Activated CD4-positive, alpha-beta T cell treated with anti-CD3 and anti-CD28 coated beads for 1 hour (primary cell): ENCODE measurements around the gene ENO4.

Experiments
- DNase-seq: peaks from one replicate; pipeline ENCODE4 v3.0.0-alpha.2; 2020

ENO4 gene

DNA sequence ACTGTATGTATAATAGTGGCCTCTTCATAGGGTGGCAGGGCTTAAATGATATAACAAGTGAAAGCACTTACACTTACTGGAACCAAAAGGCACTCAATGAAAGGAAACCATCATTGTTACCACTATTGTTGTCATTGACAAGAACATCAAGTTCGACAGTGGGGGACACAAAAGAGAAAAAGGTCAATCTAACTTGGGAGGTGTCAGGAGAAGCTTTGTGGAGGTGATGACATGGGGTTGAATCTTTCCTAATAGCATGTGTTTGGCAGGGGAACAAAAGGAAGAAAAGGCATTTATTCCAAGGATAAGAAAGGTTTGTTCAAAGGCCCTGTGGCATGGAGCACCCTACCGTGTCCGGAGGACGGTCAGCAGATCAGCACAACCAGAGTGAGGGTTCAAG, 18.2 kb upstream of the ENO4 start:
- DNase-seq = no peak

DNA sequence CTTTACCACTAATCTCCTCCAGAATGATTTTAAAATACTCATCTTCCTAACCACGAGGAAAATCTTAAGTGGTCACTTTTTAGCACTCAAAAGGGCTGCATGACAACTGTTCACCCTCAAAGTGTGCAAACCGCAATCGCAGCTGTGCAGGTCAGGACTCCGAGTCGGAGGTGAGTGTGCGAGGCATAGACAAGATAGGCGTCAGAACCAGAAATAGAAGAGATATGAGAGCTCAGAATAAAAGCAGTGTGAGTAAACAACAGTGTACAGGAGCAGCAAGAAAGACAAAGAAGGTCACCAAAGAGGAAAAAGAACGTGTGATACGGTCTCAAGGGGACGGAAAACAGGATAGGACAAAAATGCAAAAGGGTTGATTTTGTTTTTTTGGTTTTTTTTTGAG, 17.5 kb upstream of the ENO4 start:
- no peak for DNase-seq

DNA sequence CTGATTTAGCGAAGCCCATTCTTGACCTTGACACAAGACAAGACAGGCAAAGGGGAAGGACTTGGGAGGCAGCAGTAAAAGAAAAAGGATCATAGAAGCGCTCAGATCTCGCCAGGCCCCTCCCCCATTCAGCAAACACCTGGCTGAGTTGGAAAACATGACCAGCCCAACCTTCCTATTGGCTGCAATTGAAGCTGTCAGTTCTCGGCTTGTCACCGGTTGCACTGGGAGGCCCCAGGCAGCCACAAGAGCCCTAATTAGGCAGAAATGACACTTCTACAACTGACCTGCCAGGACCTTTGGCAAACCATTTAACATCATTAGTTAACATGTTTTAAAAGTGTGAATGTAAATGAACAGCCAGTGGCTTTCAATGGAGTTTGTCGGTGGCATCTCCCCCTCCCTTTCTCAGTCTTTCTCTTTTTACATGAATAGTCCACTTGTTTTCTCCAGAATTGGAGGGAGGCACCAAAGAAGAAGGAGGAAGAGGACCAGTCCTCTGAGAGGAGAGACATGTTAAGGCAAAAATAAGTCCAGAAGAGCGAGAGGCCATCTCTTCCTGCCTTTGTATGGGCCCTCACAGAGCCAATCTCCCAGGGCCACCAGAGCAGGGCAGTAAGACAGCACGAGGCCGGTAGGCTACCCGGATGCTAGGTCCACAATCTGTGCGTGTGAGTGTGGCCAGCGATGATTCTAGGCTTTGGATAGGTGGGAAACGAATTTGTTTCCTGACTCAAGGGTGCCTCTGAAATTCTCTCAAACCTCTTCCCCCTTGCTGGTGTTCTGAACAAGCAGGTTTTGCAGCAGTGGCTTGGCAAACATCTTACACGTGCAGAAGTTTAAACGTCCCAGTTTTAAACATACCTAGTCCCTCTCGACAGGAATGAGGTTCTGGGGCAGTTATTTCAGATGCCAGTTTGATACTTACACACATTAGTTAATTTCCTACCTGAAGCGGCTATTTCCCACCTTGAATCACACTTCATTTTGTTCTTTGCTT, 15.0 kb upstream of the ENO4 start:
- DNase-seq = no peak

GRCh38 chr10:116835658-116836057, 13.6 kb upstream of the ENO4 start:
- no peak for DNase-seq

GRCh38 chr10:116836083-116836482, 13.2 kb upstream of the ENO4 start:
- DNase-seq = no peak

- no peak for DNase-seq
These were observed 12.3 kb upstream of the ENO4 start for GRCh38 chr10:116836902-116837523.

DNA sequence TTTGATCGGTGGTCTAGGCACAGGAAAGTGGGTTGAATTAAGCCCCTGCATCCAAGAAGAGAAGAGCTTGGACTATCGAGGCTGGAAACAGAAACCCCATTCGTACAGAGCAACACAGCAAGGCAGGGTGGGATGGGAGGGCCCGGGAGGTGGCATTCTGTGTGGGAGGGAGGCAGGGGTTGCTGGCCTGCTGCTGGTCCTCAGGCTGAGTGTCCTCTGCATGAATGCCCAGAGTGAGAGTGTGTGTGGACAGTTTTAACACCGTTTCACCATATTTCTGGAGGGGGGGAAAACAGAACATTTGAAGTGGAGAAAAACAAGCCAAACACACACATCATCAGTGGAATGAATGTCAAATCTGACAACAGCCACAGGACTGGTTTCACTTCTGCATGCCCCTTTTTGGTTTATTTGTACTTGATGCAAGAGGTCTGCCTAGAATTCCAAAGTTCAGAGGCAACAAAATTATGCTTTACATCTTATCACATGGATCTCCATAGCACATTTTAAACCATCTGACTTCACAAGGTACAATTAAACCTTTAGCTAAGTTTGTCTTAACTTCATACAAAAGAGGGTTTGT, 11.1 kb upstream of the ENO4 start:
- no peak for DNase-seq

DNA sequence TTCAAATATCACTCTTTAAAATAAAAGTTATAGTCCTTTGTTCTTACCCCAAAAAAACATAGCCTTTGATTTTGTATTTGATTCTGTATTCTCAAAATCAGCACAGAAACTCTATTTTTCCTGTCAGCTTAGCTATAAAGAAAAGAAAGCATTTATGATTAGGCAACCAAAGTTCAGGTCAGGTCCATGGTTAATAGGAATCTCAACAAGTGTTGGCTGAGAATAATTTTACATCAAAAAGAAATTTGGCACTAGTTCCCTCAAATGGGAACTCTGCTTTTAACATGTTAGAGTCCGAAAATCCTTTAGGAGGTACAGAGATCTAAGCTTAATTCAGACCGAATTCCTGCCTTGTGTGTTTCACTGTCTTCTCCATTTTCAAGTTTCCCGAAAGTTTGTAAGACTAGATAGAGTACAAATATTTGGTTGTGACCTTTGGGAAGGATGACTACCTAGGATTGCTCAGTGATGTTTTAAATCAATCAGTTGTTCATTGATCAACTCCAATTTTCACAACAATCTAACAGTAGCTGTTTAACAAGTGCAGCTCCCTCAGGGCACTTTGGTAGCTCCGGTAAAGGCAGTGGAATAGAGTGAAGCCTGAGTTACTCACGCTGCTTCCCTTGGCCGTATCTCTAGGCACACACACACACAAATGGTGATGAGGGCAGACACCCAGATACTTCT, 8.8 kb upstream of the ENO4 start:
- DNase-seq = no peak

- no peak for DNase-seq
These were observed 3.5 kb upstream of the ENO4 start for GRCh38 chr10:116845823-116846222.

- no peak for DNase-seq
These were observed 1.0 kb upstream of the ENO4 start for GRCh38 chr10:116848032-116848943.

- no peak for DNase-seq
These were observed 403 bp upstream of the ENO4 start for GRCh38 chr10:116848944-116849247.

DNA sequence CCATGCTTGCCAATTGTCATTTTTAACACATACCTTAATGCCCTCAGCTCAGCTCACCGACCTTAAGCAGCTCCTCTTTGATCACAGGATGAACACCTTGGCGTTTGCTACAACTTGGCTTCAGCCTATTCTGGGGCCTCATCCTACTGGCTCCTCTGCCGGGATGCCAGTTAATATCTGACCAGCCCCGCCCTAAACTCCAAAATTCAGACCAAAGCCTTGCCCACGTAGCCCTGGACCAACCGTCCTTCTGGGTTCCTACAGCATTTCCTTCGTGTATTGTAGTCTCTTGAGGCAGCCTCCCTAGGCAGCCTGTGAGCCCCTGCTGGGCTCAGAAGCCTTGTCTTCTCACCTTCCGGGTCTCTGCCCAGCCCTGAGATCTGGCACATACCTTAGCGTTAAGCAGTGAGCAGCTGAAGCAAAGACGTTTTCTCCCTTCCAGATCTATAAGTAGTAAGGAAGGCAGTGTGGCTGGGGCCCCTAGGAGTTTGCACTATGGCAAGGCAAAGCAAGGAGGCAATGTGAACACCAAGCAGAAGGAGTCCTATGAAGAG, 836 bp downstream of the ENO4 start:
- DNase-seq = no peak

DNA sequence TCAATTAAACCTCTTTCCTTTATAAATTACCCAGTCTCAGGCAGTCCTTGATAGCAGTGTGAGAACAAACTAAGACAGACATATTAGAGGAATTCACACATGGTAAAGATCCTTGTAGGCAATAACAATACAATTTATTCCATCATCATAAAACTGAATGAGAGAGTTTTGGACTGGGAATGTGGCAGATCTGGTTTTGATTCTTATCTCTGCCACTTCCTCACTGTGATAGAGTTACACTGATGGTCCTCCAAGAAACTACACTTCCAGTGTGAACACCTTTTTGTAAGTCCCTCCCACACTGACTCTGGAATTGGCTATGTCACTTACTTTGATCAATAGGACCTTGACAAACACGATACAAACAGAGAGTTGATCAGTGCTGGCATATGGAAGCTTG, 2.9 kb downstream of the ENO4 start:
- no peak for DNase-seq

DNA sequence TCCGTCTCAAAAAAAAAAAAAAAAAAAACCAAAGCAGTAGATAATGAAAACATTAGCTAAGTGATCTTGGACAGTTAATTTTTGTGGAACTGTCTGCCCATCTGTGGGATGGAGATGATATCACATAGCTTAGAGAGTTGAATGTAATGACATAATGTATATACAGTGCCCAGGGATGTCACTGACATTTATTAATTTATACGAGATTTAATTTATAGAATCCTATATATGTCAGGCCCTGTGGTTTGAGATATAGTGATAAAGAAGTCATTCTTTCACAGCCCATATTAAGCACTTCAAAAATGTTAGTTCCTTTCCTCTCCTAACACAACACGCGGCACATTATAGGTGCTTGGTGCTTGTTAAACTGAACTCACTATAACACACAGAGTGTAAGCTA, 4.0 kb downstream of the ENO4 start:
- no peak for DNase-seq

- DNase-seq = no peak
These were observed 4.4 kb downstream of the ENO4 start for GRCh38 chr10:116853701-116854100.

- no peak for DNase-seq
These were observed 7.9 kb downstream of the ENO4 start for GRCh38 chr10:116857156-116857555.

DNA sequence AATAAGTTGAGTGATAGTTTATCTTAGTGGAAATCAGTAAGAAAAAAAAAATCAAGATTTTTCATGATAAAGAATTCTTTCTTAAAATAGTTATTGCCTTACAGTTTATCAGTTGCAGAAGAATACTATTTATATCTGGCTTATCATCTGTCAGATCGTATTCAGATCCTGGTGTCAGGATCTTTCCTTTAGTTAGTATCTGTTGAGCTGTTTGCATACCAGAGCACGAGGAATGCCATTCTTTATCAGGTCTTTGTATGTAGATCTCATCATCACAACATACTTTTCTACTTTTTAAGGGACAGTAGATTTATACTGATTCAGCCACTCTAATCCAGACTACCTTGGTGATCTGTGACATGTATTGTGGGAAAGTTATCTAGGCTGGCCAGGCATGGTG, 12.5 kb downstream of the ENO4 start:
- no peak for DNase-seq

DNA sequence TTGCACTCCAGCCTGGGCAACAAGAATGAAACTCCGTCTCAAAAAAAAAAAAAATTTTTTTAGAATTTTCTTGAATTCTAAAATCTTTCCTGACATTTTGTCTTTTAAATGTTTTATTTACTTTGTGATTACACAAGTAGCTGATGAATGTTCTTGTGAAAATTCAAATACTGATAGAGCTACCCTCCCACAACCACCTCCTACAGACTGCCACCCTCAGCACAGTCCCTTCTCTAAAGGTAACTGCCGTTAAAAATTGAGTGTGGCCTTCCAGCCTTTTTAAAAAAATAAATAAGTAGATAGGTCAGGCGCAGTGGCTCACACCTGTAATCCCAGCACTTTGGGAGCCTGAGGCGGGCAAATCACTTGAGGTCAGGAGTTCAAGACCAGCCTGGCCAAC, 15.1 kb downstream of the ENO4 start:
- no peak for DNase-seq

- DNase-seq = no peak
These were observed 16.8 kb downstream of the ENO4 start for GRCh38 chr10:116866066-116866465.

- no peak for DNase-seq
These were observed 17.8 kb downstream of the ENO4 start for GRCh38 chr10:116866987-116867595.

GRCh38 chr10:116868198-116868676, 18.9 kb downstream of the ENO4 start:
- no peak for DNase-seq

- DNase-seq = no peak
These were observed 19.4 kb downstream of the ENO4 start for GRCh38 chr10:116868722-116869121.
